GM12872 (cell line): ENCODE measurements around the gene INPP4B.

Experiments used
- TF ChIP-seq, protein P1 (sequence below): IDR thresholded peaks from 3 replicates; pipeline ENCODE4 v1.5.1; 2011; ENCODE audit warnings: low read depth, mild to moderate bottlenecking, low read length, moderate library complexity; ENCODE audit not compliant: insufficient read depth

INPP4B gene

DNA sequence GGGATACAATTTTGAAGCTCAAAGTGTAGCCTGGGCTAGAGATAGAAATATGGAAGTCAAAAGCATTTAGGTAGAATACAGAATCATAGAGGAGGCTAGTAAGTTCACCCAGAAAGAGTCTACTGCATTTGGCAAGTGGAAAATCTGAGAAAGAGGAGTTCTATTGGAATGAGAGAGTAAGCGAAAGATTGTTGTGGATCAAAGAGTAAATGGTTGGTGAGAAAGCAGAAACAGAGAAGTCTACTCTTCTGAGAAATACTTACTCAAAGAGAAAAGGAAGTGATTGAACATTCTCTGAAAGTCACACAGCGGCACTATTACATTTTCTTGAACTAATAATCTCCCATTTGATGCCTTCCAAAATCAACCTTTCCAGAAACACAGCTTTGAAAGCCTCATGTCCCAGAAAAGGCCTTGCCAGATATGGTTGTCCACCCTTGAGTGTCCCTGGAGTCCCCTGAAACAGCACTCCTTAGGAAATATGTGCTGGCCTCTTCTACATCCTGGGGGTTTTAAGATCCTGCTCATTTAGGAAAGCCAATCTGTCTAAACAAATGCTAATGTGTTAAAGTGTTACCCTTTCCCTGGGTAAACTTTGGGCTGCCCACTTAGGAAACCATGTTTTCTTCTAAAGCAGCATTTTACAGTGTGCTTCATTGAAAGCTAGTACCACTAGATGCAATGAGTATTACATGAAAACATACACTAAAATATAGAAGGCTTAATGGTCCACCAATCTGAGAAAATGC, 132.6 kb downstream of the INPP4B start:
- TF ChIP-seq, protein P1, sequence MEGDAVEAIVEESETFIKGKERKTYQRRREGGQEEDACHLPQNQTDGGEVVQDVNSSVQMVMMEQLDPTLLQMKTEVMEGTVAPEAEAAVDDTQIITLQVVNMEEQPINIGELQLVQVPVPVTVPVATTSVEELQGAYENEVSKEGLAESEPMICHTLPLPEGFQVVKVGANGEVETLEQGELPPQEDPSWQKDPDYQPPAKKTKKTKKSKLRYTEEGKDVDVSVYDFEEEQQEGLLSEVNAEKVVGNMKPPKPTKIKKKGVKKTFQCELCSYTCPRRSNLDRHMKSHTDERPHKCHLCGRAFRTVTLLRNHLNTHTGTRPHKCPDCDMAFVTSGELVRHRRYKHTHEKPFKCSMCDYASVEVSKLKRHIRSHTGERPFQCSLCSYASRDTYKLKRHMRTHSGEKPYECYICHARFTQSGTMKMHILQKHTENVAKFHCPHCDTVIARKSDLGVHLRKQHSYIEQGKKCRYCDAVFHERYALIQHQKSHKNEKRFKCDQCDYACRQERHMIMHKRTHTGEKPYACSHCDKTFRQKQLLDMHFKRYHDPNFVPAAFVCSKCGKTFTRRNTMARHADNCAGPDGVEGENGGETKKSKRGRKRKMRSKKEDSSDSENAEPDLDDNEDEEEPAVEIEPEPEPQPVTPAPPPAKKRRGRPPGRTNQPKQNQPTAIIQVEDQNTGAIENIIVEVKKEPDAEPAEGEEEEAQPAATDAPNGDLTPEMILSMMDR: no peak

DNA sequence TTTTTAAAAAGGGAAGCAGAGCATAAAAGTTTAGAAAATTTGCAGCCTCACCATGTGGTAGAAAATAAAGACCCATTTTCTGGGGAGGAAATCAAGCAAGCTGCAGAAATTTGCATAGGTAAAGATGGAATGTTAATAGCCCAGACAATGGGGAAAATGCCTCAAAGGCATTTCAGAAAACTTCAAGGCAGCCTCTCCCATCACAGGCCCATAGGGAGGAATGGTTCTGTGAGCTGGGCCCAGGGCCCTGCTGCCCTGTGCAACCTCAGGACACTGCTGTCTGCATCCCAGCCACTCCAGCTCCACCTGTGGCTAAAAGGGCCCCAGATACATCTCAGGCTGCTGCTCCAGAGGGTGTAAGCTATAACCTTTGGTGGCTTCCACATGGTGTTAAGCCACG, 137.9 kb downstream of the INPP4B start:
- TF ChIP-seq, protein P1: no peak

DNA sequence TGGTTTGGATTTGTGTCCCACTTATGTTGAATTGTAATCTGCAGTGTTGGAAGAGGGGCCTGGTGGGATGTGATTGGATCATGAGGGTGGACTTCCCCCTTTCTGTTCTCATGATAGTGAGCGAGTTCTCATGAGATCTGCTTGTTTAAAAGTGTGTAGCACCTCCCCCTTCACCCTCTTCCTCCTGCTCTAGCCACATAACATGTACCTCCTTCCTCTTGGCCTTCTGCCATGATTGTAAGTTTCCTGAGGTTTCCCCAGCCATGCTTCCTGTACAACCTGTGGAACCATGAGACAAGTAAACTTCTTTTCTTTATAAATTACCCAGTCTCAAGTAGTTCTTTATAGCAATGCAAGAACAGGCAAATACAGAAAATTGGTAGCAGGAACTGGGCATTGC, 138.7 kb downstream of the INPP4B start:
- TF ChIP-seq, protein P1: no peak

DNA sequence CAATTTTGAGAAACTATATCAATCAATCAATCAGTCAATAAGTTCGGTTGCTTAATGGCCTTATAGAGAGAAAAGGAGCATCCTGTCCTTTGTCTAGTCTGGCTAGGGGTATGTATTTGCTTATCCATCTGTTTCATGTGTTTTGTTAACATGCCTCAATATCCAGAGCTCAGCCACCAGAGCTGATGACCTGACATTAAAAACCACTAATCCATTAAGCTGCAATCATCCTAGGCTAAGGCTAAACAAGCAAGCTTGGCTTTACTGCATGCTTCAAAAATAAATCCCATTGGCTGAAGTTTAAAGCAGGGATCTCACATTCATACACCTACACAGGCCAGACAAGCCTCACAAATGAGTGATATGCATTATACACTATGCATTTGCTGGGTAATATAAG, 139.7 kb downstream of the INPP4B start:
- TF ChIP-seq, protein P1: no peak

DNA sequence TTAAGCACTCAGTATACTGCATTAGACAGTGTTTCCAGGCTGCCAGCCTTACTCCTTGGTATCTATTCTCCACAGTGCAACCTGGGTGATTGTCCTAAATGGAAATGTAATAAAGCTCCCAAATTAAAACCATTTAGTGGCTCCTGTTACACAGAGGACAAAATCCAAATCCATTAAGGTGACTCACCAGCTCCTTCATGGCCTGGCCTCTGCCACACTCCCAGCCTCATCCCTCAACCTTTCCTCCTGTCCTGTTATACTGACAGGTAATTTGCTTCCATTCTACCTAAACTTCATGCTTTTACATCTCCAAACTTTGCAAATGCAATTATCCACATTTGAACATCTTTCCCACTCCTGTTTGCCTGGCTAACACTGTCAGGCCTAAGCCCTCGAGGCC, 140.3 kb downstream of the INPP4B start:
- TF ChIP-seq, protein P1: no peak

DNA sequence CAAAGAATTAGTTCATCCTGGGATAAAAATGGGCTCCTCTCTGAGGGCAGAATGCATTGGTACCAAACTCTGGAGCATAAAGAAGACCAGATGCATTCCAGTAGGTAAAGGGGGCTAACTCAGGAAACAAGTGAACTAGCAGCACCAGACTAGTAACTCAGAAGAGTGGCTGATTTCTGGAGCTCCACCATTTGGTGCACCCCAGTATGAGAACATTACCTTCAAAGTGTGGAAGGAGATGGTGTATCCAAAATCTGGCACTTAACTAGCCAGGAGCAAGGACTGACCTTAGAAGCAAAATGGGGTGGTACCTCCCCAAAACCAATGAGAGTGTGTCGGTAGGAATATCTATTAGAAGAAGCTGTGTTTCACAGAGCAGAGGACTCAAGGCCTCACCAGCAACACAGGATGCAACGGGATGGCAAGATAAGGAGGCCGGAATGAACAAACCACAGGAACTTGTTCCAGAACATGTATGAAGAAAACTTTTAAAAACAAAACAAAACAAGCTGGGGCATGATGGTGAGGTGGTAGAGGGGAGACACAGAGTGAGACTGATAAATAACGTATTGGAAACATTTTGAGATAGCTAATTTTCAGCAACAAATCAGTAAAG, 142.3 kb downstream of the INPP4B start:
- TF ChIP-seq, protein P1: no peak

DNA sequence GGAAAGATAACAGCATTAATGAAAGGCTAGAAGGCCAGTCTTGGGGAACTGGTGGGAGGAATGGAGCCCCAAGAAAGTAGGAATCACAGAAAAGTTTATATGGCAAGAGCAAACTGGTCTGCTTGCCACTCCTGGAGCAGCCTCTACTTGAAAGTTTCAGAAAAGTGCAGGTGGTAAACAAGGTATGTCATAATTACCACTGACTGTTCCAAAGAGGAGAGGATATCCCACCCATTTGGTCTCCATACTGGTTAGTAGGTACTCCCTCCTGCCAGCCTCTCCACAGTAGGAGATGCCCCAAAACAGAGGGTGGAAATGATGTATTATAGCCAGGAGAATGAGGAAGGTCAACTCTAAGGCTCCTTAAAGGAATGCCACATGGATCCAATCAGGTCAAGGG, 145.1 kb downstream of the INPP4B start:
- TF ChIP-seq, protein P1: no peak
